ENCODE data around the gene CFAP20DC.

Gene CFAP20DC

DNA sequence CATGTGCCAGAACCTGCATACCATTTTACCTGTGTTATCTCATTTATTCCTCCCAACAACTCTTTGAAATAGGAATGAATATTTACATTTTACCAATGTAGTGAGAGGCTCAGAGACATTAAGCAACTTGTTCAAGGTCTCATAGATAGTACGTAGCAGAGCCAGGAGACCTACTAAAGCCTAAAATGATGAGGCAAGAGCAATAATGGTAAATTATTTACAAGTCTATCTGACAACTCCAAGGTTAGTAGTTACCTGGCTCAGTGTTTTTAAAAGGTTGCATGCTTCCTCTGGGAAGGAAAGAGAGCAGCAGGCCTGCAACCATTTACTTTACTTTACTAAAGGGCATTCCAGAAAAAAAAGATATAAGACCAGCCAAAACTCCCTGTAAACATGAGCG lies 103.0 kb downstream of the CFAP20DC start:
- no peak overlapping the region for H3K27ac ChIP-seq
- TF ChIP-seq ZFX (IDR thresholded peaks at IDR 0.05; ENCODE audit: borderline replicate concordance): no peak
- TF ChIP-seq, protein P1, sequence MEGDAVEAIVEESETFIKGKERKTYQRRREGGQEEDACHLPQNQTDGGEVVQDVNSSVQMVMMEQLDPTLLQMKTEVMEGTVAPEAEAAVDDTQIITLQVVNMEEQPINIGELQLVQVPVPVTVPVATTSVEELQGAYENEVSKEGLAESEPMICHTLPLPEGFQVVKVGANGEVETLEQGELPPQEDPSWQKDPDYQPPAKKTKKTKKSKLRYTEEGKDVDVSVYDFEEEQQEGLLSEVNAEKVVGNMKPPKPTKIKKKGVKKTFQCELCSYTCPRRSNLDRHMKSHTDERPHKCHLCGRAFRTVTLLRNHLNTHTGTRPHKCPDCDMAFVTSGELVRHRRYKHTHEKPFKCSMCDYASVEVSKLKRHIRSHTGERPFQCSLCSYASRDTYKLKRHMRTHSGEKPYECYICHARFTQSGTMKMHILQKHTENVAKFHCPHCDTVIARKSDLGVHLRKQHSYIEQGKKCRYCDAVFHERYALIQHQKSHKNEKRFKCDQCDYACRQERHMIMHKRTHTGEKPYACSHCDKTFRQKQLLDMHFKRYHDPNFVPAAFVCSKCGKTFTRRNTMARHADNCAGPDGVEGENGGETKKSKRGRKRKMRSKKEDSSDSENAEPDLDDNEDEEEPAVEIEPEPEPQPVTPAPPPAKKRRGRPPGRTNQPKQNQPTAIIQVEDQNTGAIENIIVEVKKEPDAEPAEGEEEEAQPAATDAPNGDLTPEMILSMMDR (IDR thresholded peaks at IDR 0.05): no peak

- no peak for TF ChIP-seq ZFX (IDR thresholded peaks at IDR 0.05; ENCODE audit: borderline replicate concordance)
- TF ChIP-seq, protein P1 (IDR thresholded peaks at IDR 0.05): no peak
- H3K27ac ChIP-seq: no peak overlapping the region
Observed at GRCh38 chr3:58938057-58938456, 111.8 kb downstream of the CFAP20DC start.

GRCh38 chr3:58924578-58924977 lies 125.2 kb downstream of the CFAP20DC start:
- no peak overlapping the region for H3K27ac ChIP-seq
- TF ChIP-seq ZFX (IDR thresholded peaks at IDR 0.05; ENCODE audit: borderline replicate concordance): no peak
- TF ChIP-seq, protein P1 (IDR thresholded peaks at IDR 0.05): no peak

DNA sequence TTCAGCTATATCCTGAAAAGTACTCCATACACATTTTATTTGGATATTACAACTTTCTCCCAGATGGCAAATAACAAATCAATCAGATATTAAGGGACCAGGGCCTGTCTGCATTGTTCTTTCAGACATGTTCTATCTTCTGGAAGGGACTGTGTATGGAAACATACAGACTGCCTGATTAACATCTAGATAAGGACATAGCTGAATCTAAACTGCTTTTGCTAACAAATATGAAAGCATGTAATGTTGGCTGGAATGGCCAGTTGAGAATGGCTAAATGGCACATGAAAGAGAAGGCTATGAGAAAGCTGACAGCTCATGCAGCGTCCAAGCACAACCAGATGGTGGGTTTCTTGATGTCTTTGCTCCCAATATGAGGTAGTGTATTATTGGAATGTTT lies 149.4 kb downstream of the CFAP20DC start:
- no peak overlapping the region for H3K27ac ChIP-seq
- no peak for TF ChIP-seq ZFX (IDR thresholded peaks at IDR 0.05; ENCODE audit: borderline replicate concordance)
- TF ChIP-seq, protein P1 (IDR thresholded peaks at IDR 0.05): no peak

GRCh38 chr3:58899953-58900298 lies 149.9 kb downstream of the CFAP20DC start:
- TF ChIP-seq ZFX (IDR thresholded peaks at IDR 0.05; ENCODE audit: borderline replicate concordance): no peak
- TF ChIP-seq, protein P1 (IDR thresholded peaks at IDR 0.05): no peak
- no peak overlapping the region for H3K27ac ChIP-seq

DNA sequence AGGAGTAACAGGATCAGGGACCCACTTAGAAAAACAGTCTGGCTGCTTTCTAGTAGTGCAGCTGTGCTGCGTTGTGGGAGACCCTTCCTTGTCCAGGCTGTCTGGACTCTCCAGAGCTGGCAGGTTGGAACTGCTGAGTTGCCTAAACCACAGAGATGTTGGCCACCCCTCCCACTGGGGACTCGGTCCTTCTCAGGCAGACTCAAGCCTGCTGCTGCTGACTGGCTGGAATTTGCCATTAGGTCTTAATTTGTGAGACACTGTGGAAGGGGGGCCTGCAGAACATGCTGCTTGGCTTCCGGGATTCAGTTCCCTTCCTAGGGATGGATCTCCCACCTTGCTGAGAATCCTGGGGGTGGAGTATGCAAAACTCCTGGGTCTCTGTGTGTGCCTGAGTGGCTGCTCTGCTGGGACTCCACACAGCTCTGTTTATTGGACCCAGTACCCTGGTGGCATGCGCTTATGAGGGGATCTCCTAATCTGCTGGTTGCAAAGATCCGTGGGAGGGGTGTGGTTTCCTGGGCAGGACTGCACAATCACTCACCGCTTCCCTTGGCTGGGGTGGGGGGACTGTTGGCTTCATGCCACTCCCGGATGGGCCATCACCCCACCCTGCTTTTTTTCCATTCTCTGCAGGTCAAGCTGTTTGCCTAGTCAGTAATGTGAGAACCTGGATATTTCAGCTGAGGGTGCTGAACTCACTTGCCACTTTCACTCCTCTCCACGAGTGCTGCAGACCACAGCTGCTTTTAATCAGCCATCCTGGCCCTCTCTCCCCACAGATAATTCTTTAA lies 150.5 kb downstream of the CFAP20DC start:
- no peak overlapping the region for H3K27ac ChIP-seq
- TF ChIP-seq, protein P1 (IDR thresholded peaks at IDR 0.05): no peak
- TF ChIP-seq ZFX (IDR thresholded peaks at IDR 0.05; ENCODE audit: borderline replicate concordance): no peak

DNA sequence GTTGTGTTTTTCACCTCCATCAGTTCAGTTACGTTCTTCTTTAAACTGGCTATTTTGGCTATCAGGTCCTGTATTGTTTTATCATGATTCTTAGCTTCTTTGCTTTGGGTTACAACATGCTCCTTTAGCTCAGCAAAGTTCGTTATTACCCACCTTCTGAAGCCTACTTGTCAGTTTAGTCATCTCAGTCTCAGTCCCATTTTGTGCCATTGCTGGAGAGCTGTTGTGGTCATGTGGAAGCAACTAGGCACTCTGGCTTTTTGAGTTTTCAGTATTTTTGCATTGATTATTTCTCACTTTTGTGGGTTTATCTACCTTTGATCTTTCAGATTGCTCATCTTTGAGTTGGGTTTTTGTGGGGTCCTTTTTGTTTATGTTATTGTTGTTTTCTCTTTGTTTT lies 151.3 kb downstream of the CFAP20DC start:
- H3K27ac ChIP-seq: no peak overlapping the region
- TF ChIP-seq, protein P1 (IDR thresholded peaks at IDR 0.05): no peak
